GM12801 (cell line): ENCODE results near the gene RUFY4.

Experiments
- CTCF ChIP-seq: IDR thresholded peaks from one replicate; pipeline ENCODE4 v1.5.1; 2011; ENCODE audit warnings: control low read depth; ENCODE audit not compliant: insufficient read length; ENCODE audit errors: extremely low read depth

The RUFY4 gene

GRCh38 chr2:218075975-218076811 lies 7.1 kb downstream of the RUFY4 start:
- no peak for TF ChIP-seq CTCF

- no peak for TF ChIP-seq CTCF
These were observed 8.6 kb downstream of the RUFY4 start for GRCh38 chr2:218077464-218078216.

GRCh38 chr2:218079943-218080913 lies 11.2 kb downstream of the RUFY4 start:
- TF ChIP-seq CTCF: no peak

GRCh38 chr2:218081063-218081462 lies 12.0 kb downstream of the RUFY4 start:
- TF ChIP-seq CTCF: no peak

GRCh38 chr2:218081695-218082094 lies 12.6 kb downstream of the RUFY4 start:
- TF ChIP-seq CTCF: no peak

GRCh38 chr2:218082586-218083351 lies 13.7 kb downstream of the RUFY4 start:
- no peak for TF ChIP-seq CTCF
